Measurements from ENCODE around the gene PLXNA4. TPM values are rescaled to one million over a fixed set of nuclear protein-coding genes. Genes with fewer than 3 reads are reported as not detected.

PLXNA4 gene
- total RNA-seq, 2 donors from 2014 or later, result 0.41 to 2.8 TPM

DNA sequence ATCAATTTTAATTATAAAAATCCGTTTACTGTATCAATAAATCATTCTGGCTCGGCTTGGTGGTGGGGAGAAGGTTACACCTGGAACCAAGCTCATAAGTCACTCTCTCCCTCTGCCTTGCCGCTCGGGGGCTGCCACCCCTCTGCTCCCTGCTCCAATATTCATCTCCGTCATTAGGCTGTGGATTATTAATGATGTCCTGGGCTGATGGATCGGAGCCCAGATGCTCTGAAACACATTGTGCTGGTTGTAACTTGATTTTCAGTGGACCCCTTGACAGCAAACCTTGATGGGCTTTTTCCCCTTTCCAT lies 314.2 kb downstream of the PLXNA4 start:
- no peaks in the 10 kb centered on the region for H3K9me3 ChIP-seq
- no peak overlapping the region for H3K27ac ChIP-seq
- 56% methylated on average over 6 of the region's 6 CpGs for WGBS
- no peaks in the 10 kb centered on the region for H3K27me3 ChIP-seq (replicated peaks; ENCODE audit: insufficient read depth)
- no peak overlapping the region for H3K4me3 ChIP-seq
- no peak for TF ChIP-seq POLR2A (IDR thresholded peaks at IDR 0.05)
- no peak for TF ChIP-seq POLR2AphosphoS5 (IDR thresholded peaks at IDR 0.05)
- TF ChIP-seq CTCF (IDR thresholded peaks at IDR 0.05), result no peak
- no peaks in the 10 kb centered on the region for H3K4me1 ChIP-seq (replicated peaks)
- H3K36me3 ChIP-seq, result no peaks in the 10 kb centered on the region
- no peak for DNase-seq (ENCODE audit: low spot score)
- intact Hi-C loops (cut with DNase I), result no loop called here

DNA sequence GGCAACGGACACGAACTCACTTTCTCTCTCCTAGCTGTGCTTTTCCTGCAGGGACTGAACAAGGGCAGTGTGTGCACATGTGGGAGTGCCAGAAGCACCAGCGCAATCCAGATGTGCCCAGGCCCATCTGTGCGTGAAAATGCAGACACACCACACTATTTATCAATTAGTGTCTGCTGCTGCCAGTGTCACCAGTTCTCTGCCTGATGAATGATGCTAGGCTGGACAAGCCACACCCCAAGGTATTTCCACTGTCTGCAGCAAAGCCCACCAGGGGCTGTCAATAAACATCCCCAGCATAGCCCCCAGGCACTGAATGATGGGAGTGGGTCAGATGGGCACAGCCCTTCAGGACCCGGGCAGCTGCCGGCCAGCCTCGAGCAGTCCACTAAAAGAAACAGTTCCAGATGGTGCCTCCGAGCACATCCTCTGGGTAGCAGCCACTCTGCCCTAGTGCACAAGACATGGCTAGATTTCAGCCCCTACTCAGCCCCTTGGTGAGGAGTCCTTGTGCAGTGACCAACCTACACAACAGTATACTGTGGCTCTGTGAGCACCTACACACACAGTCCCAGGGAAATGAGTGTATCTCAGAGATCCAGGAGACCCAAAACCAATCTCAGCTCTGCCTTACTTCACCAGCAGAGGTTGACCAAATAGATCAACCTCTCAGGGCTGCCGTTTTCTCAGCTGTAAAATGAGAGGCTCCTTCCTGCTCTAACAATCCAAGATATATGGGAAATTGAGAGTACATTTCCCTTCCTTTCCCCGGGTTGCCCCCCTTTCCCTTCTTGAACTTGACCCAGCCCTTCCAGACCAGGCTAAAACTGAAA lies 314.7 kb downstream of the PLXNA4 start:
- H3K4me1 ChIP-seq (replicated peaks), result no peaks in the 10 kb centered on the region
- WGBS, result 75% methylated on average over 10 of the region's 10 CpGs
- no peak overlapping the region for H3K27ac ChIP-seq
- H3K36me3 ChIP-seq, result no peaks in the 10 kb centered on the region
- no peak for DNase-seq (ENCODE audit: low spot score)
- H3K9me3 ChIP-seq, result no peaks in the 10 kb centered on the region
- no peaks in the 10 kb centered on the region for H3K27me3 ChIP-seq (replicated peaks; ENCODE audit: insufficient read depth)
- H3K4me3 ChIP-seq, result no peak overlapping the region
- intact Hi-C loops (cut with DNase I), result no loop called here
- TF ChIP-seq POLR2AphosphoS5 (IDR thresholded peaks at IDR 0.05) (no peak), CTCF (IDR thresholded peaks at IDR 0.05) (no peak)

- intact Hi-C loops (cut with DNase I), result no loop called here
- DNase-seq (ENCODE audit: low spot score), result no peak
- TF ChIP-seq POLR2A (IDR thresholded peaks at IDR 0.05) (no peak), POLR2AphosphoS5 (IDR thresholded peaks at IDR 0.05) (no peak), CTCF (IDR thresholded peaks at IDR 0.05) (no peak)
- no peaks in the 10 kb centered on the region for H3K9me3 ChIP-seq
- WGBS, result 92% methylated on average over 7 of the region's 7 CpGs
- no peak overlapping the region for H3K27ac ChIP-seq
- no peaks in the 10 kb centered on the region for H3K27me3 ChIP-seq (replicated peaks; ENCODE audit: insufficient read depth)
- no peak overlapping the region for H3K4me3 ChIP-seq
- no peaks in the 10 kb centered on the region for H3K4me1 ChIP-seq (replicated peaks)
- no peaks in the 10 kb centered on the region for H3K36me3 ChIP-seq
Measured at GRCh38 chr7:132258231-132258630, 318.0 kb downstream of the PLXNA4 start.

DNA sequence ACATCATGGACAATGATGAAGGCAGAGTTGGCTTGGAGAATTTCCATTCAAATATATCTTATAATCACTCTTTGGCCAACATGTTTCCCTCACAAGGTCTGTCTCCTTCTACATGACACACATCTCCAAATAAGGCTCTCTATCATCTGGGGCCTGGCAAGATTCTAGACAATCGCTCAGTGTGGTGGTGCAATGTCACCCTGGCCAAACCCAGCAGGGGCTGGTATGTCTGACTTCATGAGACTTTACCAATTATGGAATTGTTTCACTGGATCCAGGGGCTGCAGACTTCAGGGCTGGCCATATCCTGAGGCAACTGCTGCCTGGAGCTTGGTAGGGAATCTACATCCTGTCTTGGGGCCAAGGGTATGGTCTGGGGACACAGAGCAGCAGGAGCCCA lies 319.0 kb downstream of the PLXNA4 start:
- Histone ChIP-seq H3K4me3 (no peak overlapping the region), H3K9me3 (no peaks in the 10 kb centered on the region), H3K36me3 (no peaks in the 10 kb centered on the region), H3K4me1 (replicated peaks) (no peaks in the 10 kb centered on the region), H3K27ac (no peak overlapping the region), H3K27me3 (replicated peaks; ENCODE audit: insufficient read depth) (no peaks in the 10 kb centered on the region)
- intact Hi-C loops (cut with DNase I), result no loop called here
- no peak for DNase-seq (ENCODE audit: low spot score)
- 95% methylated on average over 1 of the region's 1 CpG for whole genome bisulfite sequencing
- TF ChIP-seq CTCF (IDR thresholded peaks at IDR 0.05), result no peak
- TF ChIP-seq POLR2A (IDR thresholded peaks at IDR 0.05), result no peak
- no peak for TF ChIP-seq POLR2AphosphoS5 (IDR thresholded peaks at IDR 0.05)

DNA sequence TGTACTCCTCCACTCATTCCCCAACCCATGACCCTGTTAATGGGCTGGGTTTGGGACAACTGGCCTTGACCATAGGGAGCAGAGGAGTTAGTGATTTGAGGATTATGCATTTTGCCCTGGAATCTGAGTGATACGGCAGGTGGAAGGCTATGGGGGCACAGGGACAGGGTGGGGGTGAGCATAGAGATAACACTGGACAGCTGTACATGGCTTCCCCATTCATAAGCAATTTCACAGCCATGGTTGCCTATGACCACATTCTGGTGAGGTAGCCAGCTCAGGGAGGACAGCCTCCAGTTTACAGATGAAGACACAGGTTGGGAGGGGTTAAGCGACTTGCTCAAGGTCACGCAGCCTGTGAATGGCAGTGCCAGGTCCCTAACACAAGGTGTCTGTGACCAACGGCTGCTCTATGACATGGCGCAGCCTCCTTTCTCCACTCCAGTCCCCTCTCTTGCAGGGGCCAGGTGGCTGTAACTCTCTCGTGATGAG lies 319.5 kb downstream of the PLXNA4 start:
- intact Hi-C loops (cut with DNase I), result no loop called here
- Histone ChIP-seq H3K4me1 (replicated peaks) (no peaks in the 10 kb centered on the region), H3K9me3 (no peaks in the 10 kb centered on the region), H3K27me3 (replicated peaks; ENCODE audit: insufficient read depth) (no peaks in the 10 kb centered on the region), H3K4me3 (no peak overlapping the region), H3K36me3 (no peaks in the 10 kb centered on the region), H3K27ac (no peak overlapping the region)
- 88% methylated on average over 6 of the region's 6 CpGs for WGBS
- no peak for TF ChIP-seq POLR2AphosphoS5 (IDR thresholded peaks at IDR 0.05)
- no peak for DNase-seq (ENCODE audit: low spot score)

Data from prostate gland (tissue), 2 donors.